HFFc6 (cell line): Measurements from ENCODE around the gene GOLGA6L6. TPM values are rescaled to one million over a fixed set of nuclear protein-coding genes. Genes with fewer than 3 reads are reported as not detected.
"Not testable (repeated sequence)": the region's sequence is repeated elsewhere in the genome, so short reads cannot be mapped to it uniquely, and the experiment has no call there.

Experiments used
- DNase-seq: peaks from one replicate; pipeline ENCODE4 v3.0.0-alpha.2; 2018
- H3K27ac Mint-ChIP-seq: 2 replicates; pipeline ENCODE4 v1.8.0; 2020; ENCODE audit warnings: mild to moderate bottlenecking, mixed read lengths
- H3K27me3 Mint-ChIP-seq: 2 replicates; pipeline ENCODE4 v1.8.0; 2021; ENCODE audit warnings: mild to moderate bottlenecking, moderate library complexity, mixed read lengths; ENCODE audit not compliant: insufficient read depth
- H3K36me3 Mint-ChIP-seq: 2 replicates; pipeline ENCODE4 v1.8.0; 2021; ENCODE audit warnings: low read depth, mixed read lengths
- H3K4me1 Mint-ChIP-seq: 2 replicates; pipeline ENCODE4 v1.8.0; 2020; ENCODE audit warnings: low read depth, mixed read lengths
- H3K4me3 Mint-ChIP-seq: 2 replicates; pipeline ENCODE4 v1.8.0; 2020; ENCODE audit warnings: mild to moderate bottlenecking, moderate library complexity, mixed read lengths
- H3K9me3 Mint-ChIP-seq: 2 replicates; pipeline ENCODE4 v1.8.0; 2020; ENCODE audit warnings: mild to moderate bottlenecking, mixed read lengths
- long read RNA-seq: library from polyadenylated mRNA; unstranded; transcript quantifications from one replicate; pipeline ENCODE4 v2.0.0, GENCODE V29; 2019
- total RNA-seq, 6 experiments: library from RNA; stranded (reverse); fragmentation: NEBNext Ultra II Directional; extraction: Animal tissue kit (Norgen Biotek cat#: 25700); gene quantifications; 2 replicates in 1 of 6; 3 replicates in 5 of 6; pipeline ENCODE4 v1.2.3, GENCODE V29; 2021

Gene GOLGA6L6
- not detected for total RNA-seq
- long read RNA-seq = 0 reads

GRCh38 chr15:20541700-20542099 is at the start of gene GOLGA6L6:
Gene GOLGA6L6, minus strand, starts transcription at chr15:20541800. Its CDS starts 91 bp downstream, at chr15:20541709.
- H3K4me3 Mint-ChIP-seq, H3K9me3 Mint-ChIP-seq, H3K27ac Mint-ChIP-seq, H3K27me3 Mint-ChIP-seq, DNase-seq, H3K36me3 Mint-ChIP-seq, H3K4me1 Mint-ChIP-seq: not testable (repeated sequence)

DNA sequence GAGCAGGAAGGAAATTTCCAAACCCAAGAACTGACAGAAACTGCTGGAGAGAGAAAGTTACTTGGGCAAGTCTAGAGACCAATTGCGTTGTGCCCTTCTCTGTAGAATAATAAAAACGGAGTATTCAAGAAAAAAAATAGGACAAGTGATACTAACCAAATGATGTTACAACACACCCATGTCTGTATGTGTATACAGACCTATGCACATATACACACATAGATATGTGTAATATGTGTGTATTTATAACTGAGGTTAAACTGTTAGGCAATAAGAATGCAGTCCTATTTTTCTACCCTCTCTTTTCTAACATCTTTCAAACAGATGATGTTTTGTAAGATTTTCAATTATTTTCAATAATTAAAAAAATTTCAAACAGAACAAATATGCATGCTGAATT is 48.5 kb upstream of the GOLGA6L6 start:
- H3K27ac Mint-ChIP-seq, H3K9me3 Mint-ChIP-seq, H3K4me1 Mint-ChIP-seq, DNase-seq, H3K27me3 Mint-ChIP-seq, H3K36me3 Mint-ChIP-seq, H3K4me3 Mint-ChIP-seq: not testable (repeated sequence)

GRCh38 chr15:20586821-20587220 is 45.2 kb upstream of the GOLGA6L6 start:
- not testable (repeated sequence) for H3K27ac Mint-ChIP-seq, H3K4me1 Mint-ChIP-seq, H3K27me3 Mint-ChIP-seq, DNase-seq, H3K36me3 Mint-ChIP-seq, H3K4me3 Mint-ChIP-seq, H3K9me3 Mint-ChIP-seq

DNA sequence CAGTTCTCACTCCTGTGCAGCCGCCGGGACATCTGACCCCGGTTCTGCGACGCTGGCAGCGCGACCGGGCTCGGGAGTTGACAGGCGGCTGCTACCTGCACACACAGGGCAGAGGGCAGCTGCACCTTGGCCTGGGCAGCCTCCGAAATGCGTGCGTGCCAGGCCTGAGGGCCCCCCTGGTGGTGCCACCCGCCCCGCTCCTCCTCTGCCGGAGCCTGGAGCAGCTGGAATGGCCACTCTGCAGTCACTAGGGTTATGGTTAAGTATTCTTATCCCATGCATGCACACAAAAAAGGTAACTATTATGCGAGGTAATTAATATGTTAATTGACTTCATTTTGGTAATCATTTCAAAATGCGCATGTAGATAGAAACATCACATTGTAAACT is 41.1 kb upstream of the GOLGA6L6 start:
- not testable (repeated sequence) for H3K4me3 Mint-ChIP-seq, DNase-seq, H3K27me3 Mint-ChIP-seq, H3K27ac Mint-ChIP-seq, H3K9me3 Mint-ChIP-seq, H3K4me1 Mint-ChIP-seq, H3K36me3 Mint-ChIP-seq

- not testable (repeated sequence) for DNase-seq
These were observed 40.6 kb upstream of the GOLGA6L6 start for GRCh38 chr15:20582109-20582725.

DNA sequence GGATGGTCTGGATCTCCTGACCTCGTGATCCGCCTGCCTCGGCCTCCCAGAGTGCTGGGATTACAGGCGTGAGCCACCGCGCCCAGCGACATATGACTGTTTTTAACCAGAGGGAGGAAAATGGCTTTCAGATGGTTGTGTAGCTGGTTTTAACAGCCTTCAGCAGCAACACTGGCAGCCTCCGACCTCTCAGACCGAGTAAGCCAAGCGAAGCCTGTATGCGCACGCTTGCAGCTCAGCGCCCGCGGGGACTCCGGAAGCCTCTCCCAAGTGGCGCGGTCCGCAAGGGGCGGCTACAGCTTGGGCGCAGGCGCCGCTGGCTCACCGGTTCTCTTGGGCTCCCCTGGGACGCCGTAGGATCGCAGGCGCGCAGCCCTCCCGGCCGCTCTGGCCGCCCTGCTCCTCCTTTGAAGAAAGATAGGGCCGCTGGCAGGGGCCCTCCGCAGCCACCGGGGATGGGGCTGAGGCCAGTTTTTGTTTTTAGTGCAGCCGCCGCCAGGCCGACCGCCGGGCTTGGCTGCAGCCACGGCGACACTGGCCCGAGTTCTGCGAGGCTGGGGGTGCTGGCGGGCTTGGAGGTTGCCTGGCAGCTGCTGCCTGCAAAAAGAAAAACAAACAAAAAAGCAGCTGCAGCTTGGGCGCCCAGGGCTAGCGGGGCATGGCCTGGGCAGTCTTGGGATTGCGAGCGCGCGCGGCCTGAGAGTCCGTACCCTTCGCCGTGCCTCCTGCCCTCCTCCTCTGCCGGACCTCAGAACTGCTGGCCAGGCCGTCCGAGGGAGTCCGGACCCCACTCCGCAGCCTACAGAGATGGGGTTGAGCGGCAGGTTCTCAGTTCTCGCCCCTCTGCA is 39.9 kb upstream of the GOLGA6L6 start:
- H3K9me3 Mint-ChIP-seq, H3K27me3 Mint-ChIP-seq: not testable (repeated sequence)

More at GRCh38 chr15:20582109-20582725, 40.6 kb upstream of the GOLGA6L6 start:
- not testable (repeated sequence) for H3K27me3 Mint-ChIP-seq, H3K36me3 Mint-ChIP-seq, H3K4me3 Mint-ChIP-seq, H3K4me1 Mint-ChIP-seq, H3K9me3 Mint-ChIP-seq, H3K27ac Mint-ChIP-seq

GRCh38 chr15:20579662-20580061 is 38.1 kb upstream of the GOLGA6L6 start:
- not testable (repeated sequence) for DNase-seq, H3K27me3 Mint-ChIP-seq, H3K4me1 Mint-ChIP-seq, H3K4me3 Mint-ChIP-seq, H3K36me3 Mint-ChIP-seq, H3K9me3 Mint-ChIP-seq, H3K27ac Mint-ChIP-seq

More for the DNA sequence above, 39.9 kb upstream of the GOLGA6L6 start:
- H3K4me3 Mint-ChIP-seq, H3K4me1 Mint-ChIP-seq, H3K27ac Mint-ChIP-seq, H3K36me3 Mint-ChIP-seq, DNase-seq: not testable (repeated sequence)

DNA sequence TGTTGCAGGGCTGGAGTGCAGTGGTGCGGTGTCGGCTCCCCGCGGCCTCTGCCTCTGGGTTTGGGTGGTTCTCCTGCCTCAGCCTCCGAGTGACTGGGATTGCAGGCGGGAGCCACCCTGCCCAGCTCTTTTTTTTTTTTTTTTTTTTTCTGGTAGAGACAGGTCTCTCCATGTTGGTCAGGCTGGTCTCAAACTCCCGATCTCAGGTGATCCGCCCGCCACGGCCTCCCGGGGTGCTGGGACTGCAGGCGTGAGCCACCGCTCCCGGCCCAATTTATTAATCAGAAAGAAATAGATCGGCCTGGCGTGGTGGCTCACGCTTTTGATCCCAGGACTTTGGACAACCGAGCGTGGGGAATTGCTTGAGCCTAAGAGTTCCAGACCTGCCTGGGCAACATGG is 9.7 kb upstream of the GOLGA6L6 start:
- not testable (repeated sequence) for H3K9me3 Mint-ChIP-seq, H3K4me3 Mint-ChIP-seq, H3K27me3 Mint-ChIP-seq, H3K4me1 Mint-ChIP-seq, H3K27ac Mint-ChIP-seq, H3K36me3 Mint-ChIP-seq, DNase-seq

DNA sequence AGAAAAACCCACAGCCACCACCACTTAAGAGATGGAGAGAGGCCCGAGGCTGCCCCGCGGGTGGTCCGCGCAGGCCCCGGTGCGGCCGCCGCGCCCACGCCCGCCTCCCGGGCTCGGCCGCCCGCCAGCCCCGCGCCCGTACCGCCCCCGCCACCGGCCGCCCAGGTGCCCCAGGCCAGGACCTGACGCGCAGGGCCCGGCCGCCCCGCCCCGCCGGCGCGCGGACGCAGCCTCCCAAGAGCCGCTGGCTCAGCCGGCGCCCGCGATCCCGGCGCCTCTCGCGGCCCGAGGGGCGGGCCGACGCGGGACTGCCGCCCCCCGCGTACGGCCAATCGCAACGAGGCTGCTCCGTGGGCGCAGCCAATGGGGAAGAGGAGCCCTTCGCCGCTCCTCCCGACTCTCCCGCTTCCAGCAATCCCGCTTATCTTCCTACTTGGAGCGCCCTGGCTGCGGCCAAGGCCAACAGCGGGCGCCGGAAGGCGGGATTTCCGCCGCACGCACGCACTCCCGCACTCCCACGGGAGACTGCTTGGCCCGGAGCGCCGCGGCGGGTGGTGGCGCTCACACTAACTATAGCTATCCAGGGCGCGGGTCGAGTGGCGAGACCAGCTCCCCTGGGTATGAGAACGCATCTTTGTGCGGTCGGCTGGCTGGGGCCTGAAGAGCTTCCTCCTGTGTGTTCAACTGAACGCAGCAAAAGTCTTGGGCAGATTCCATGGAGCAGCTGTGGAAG is 35.5 kb downstream of the GOLGA6L6 start:
- not testable (repeated sequence) for H3K4me1 Mint-ChIP-seq, H3K36me3 Mint-ChIP-seq, DNase-seq, H3K27ac Mint-ChIP-seq, H3K9me3 Mint-ChIP-seq, H3K4me3 Mint-ChIP-seq, H3K27me3 Mint-ChIP-seq

DNA sequence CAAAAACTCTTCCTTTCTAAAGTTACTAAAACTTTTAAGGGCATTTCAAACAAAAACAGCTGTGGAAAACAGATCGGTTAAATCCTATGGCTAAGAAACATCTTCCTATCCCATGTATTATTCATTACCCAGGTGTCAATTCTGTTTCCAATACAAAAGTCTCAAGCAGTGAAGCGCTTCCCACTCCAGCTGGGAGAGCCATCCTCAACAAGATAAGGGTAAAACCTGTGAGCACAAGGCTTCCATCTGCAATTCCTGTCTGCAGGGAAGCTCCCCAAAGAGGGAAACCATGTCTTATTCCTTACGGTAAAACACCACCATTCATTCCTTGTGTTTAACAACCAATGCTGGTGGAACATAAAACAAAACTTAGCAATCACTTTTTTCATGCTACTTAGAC is 38.8 kb downstream of the GOLGA6L6 start:
- not testable (repeated sequence) for H3K4me3 Mint-ChIP-seq, H3K27ac Mint-ChIP-seq, H3K9me3 Mint-ChIP-seq, H3K27me3 Mint-ChIP-seq, H3K36me3 Mint-ChIP-seq, H3K4me1 Mint-ChIP-seq, DNase-seq

GRCh38 chr15:20501512-20502222 is 39.9 kb downstream of the GOLGA6L6 start:
- not testable (repeated sequence) for H3K4me1 Mint-ChIP-seq, H3K4me3 Mint-ChIP-seq, H3K9me3 Mint-ChIP-seq, H3K27me3 Mint-ChIP-seq, H3K27ac Mint-ChIP-seq, H3K36me3 Mint-ChIP-seq, DNase-seq

- not testable (repeated sequence) for H3K9me3 Mint-ChIP-seq, H3K36me3 Mint-ChIP-seq, H3K27me3 Mint-ChIP-seq, H3K4me1 Mint-ChIP-seq, H3K27ac Mint-ChIP-seq, H3K4me3 Mint-ChIP-seq
- DNase-seq = peak; percentile 60
These were observed 43.8 kb downstream of the GOLGA6L6 start for GRCh38 chr15:20497781-20498180.

DNA sequence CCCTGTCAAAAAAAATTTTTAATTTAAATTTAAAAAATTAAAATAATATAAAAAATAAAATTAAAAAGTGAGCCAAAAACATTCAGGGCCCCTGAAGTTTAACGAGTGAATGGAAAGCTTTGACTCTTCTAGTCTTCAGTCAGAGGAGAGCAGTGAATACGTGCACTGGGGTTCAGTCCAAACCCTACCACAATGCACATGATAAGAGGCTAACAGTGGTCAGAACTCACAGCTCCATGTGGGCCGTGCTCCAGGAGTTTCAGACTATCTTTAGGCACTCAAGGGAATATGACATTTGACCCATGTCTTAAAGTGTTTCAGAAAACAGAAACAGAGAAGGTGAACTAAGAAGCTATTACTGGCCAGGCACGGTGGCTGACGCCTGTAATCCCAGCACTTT is 48.6 kb downstream of the GOLGA6L6 start:
- DNase-seq, H3K27me3 Mint-ChIP-seq, H3K4me3 Mint-ChIP-seq, H3K9me3 Mint-ChIP-seq, H3K36me3 Mint-ChIP-seq, H3K4me1 Mint-ChIP-seq, H3K27ac Mint-ChIP-seq: not testable (repeated sequence)
